ENCODE data around the gene DNTTIP2. TPM values are rescaled to one million over a fixed set of nuclear protein-coding genes. Genes with fewer than 3 reads are reported as not detected.

Gene DNTTIP2
- total RNA-seq, 1 donor from 2014 or later, result 50.8 TPM

DNA sequence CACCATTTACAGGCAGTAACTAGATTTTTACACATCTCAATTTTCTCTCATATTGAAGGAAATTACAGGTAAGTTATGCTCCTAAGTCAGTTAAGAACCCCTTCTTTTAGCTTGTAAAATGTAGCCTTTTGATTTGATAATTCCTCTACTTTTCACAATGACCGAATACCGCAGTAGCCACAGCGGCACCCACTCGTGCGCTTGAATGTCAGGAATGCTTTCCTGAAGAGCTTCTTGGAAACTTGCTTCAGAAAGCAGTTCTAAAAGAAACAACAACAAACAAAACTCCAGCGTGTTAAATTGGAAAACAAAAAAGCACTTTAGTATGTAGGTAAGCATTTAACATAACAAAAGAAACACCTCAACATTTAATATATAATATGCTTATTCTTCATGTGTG is 9.9 kb upstream of the DNTTIP2 start:
- no peaks in the 10 kb centered on the region for H3K9me3 Mint-ChIP-seq (ENCODE audit: low read depth)
- TF ChIP-seq CTCF (IDR thresholded peaks at IDR 0.05; ENCODE audit: unreplicated experiment), result no peak
- DNase-seq (ENCODE audit: low spot score, unreplicated experiment), result no peak
- no peaks in the 10 kb centered on the region for H3K27me3 Mint-ChIP-seq
- no peak overlapping the region for H3K27ac Mint-ChIP-seq
- no peak overlapping the region for H3K4me3 Mint-ChIP-seq (ENCODE audit: low read depth)
- peaks cover 3% of the 10 kb centered on the region for H3K36me3 Mint-ChIP-seq (ENCODE audit: insufficient read depth)
- peaks cover 2% of the 10 kb centered on the region for H3K4me1 Mint-ChIP-seq (ENCODE audit: low read depth)

DNA sequence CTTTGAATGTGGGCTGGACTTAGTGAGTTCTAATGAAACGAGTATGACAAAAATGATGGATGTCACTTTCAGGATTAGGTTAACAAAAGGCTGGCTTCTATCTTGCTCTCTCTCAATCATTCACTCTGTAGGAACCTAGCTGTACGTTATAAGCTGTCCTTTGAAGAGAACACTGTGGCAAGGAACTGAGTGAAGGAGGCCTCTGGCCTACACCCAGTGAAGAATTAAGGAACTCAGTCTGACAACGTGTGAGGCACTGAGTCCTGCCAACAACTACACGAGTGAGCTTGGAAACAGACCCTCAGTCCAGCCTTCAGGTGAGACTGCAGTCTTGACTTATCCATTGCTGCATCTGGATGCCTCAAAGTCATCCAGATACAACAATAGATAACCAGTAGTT is 3.3 kb upstream of the DNTTIP2 start:
- DNase-seq (ENCODE audit: low spot score, unreplicated experiment), result no peak
- no peak for TF ChIP-seq CTCF (IDR thresholded peaks at IDR 0.05; ENCODE audit: unreplicated experiment)
- H3K9me3 Mint-ChIP-seq (ENCODE audit: low read depth), result no peaks in the 10 kb centered on the region
- no peak overlapping the region for H3K4me3 Mint-ChIP-seq (ENCODE audit: low read depth)
- no peaks in the 10 kb centered on the region for H3K27me3 Mint-ChIP-seq
- no peak overlapping the region for H3K27ac Mint-ChIP-seq
- peaks cover 2% of the 10 kb centered on the region for H3K36me3 Mint-ChIP-seq (ENCODE audit: insufficient read depth)
- peaks cover 15% of the 10 kb centered on the region for H3K4me1 Mint-ChIP-seq (ENCODE audit: low read depth)

- Mint-ChIP-seq H3K36me3 (ENCODE audit: insufficient read depth) (peaks cover 9% of the 10 kb centered on the region), H3K27me3 (no peaks in the 10 kb centered on the region), H3K4me1 (ENCODE audit: low read depth) (peaks cover 22% of the 10 kb centered on the region), H3K27ac (peak overlapping the region; percentile 8), H3K9me3 (ENCODE audit: low read depth) (no peaks in the 10 kb centered on the region), H3K4me3 (ENCODE audit: low read depth) (no peak overlapping the region)
- DNase-seq (ENCODE audit: low spot score, unreplicated experiment), result no peak
- no peak for TF ChIP-seq CTCF (IDR thresholded peaks at IDR 0.05; ENCODE audit: unreplicated experiment)
These were observed 1.7 kb upstream of the DNTTIP2 start for GRCh38 chr1:93880731-93881130.

- peaks cover 19% of the 10 kb centered on the region for H3K36me3 Mint-ChIP-seq (ENCODE audit: insufficient read depth)
- H3K9me3 Mint-ChIP-seq (ENCODE audit: low read depth), result no peaks in the 10 kb centered on the region
- H3K27me3 Mint-ChIP-seq, result no peaks in the 10 kb centered on the region
- H3K27ac Mint-ChIP-seq, result peak overlapping the region; percentile 99
- peak overlapping the region; percentile 91 for H3K4me3 Mint-ChIP-seq (ENCODE audit: low read depth)
- H3K4me1 Mint-ChIP-seq (ENCODE audit: low read depth), result peaks cover 20% of the 10 kb centered on the region
- no peak for DNase-seq (ENCODE audit: low spot score, unreplicated experiment)
- TF ChIP-seq CTCF (IDR thresholded peaks at IDR 0.05; ENCODE audit: unreplicated experiment), result no peak
These were observed 511 bp downstream of the DNTTIP2 start for GRCh38 chr1:93878501-93878888.

- Mint-ChIP-seq H3K27ac (no peak overlapping the region), H3K4me1 (ENCODE audit: low read depth) (peaks cover 17% of the 10 kb centered on the region)
- TF ChIP-seq CTCF (IDR thresholded peaks at IDR 0.05; ENCODE audit: unreplicated experiment), result no peak
These were observed 1.5 kb downstream of the DNTTIP2 start for GRCh38 chr1:93877529-93877928.

More at GRCh38 chr1:93877529-93877928, 1.5 kb downstream of the DNTTIP2 start:
- Mint-ChIP-seq H3K4me3 (ENCODE audit: low read depth) (peak overlapping the region; percentile 91), H3K9me3 (ENCODE audit: low read depth) (no peaks in the 10 kb centered on the region), H3K27me3 (no peaks in the 10 kb centered on the region), H3K36me3 (ENCODE audit: insufficient read depth) (peaks cover 18% of the 10 kb centered on the region)
- DNase-seq (ENCODE audit: low spot score, unreplicated experiment), result no peak
